OCI-LY7 (cell line): ENCODE measurements around the gene RALGAPA2. TPM values are rescaled to one million over a fixed set of nuclear protein-coding genes. Genes with fewer than 3 reads are reported as not detected.

Experiments
- BruUV-seq: library from RNA; stranded (reverse); fragments of 400-500 nt; replicated peaks from 2 replicates; lab custom pipeline; 2021; lab: Mats Ljungman, UMichigan
- CTCF ChIA-PET: fragments of 300-600 bp; sonication (Branson Sonifier 250); formaldehyde crosslinking; loops from one replicate; lab custom pipeline; 2022; ENCODE audit warnings: antibody characterized with exemption; ENCODE audit not compliant: unreplicated experiment; lab: Charles Lee
- POLR2A ChIA-PET: fragments of 300-600 bp; sonication (Branson Sonifier 250); formaldehyde crosslinking; loops from one replicate; lab custom pipeline; 2022; ENCODE audit warnings: antibody characterized with exemption; lab: Charles Lee
- DNase-seq: peaks from one replicate; pipeline ENCODE4 v3.0.0-alpha.2; 2015; ENCODE audit warnings: low spot score
- H2AFZ ChIP-seq: fragments of 200-600 bp; sonication (generic), shearing (Covaris generic); 2 replicates; pipeline ENCODE4 v1.6.1; 2014; ENCODE audit warnings: mild to moderate bottlenecking, antibody characterized with exemption, low read length, moderate library complexity
- H3K27ac ChIP-seq: fragments of 200-600 bp; sonication (generic); 2 replicates; pipeline ENCODE4 v1.5.1; 2014; ENCODE audit warnings: mixed run types, low read depth, mild to moderate bottlenecking, moderate library complexity, low read length, inconsistent platforms; ENCODE audit not compliant: poor library complexity, severe bottlenecking
- H3K36me3 ChIP-seq: fragments of 200-600 bp; sonication (generic); 2 replicates; pipeline ENCODE4 v1.6.1; 2014; ENCODE audit warnings: mild to moderate bottlenecking, antibody characterized with exemption, low read length, moderate library complexity, mixed read lengths; ENCODE audit not compliant: insufficient read depth
- H3K4me1 ChIP-seq: fragments of 200-600 bp; sonication (generic); 2 replicates; pipeline ENCODE4 v1.5.1; 2014; ENCODE audit warnings: mild to moderate bottlenecking, low read length; ENCODE audit not compliant: insufficient read depth, poor library complexity, severe bottlenecking
- H3K4me2 ChIP-seq: fragments of 200-600 bp; sonication (generic); 2 replicates; pipeline ENCODE4 v1.6.1; 2014; ENCODE audit warnings: mild to moderate bottlenecking, low read length
- H3K4me3 ChIP-seq: fragments of 200-600 bp; sonication (generic); 2 replicates; pipeline ENCODE4 v1.5.1; 2014; ENCODE audit warnings: mild to moderate bottlenecking, low read depth, low read length; ENCODE audit not compliant: poor library complexity, severe bottlenecking
- H3K79me2 ChIP-seq: fragments of 200-600 bp; sonication (generic); 2 replicates; pipeline ENCODE4 v1.6.1; 2016; ENCODE audit warnings: low read depth, mild to moderate bottlenecking, low read length, moderate library complexity, mixed read lengths; ENCODE audit not compliant: insufficient read depth
- H3K9me2 ChIP-seq: fragments of 200-600 bp; sonication (generic); 2 replicates; pipeline ENCODE4 v1.6.1; 2016; ENCODE audit warnings: mild to moderate bottlenecking, low read length, mixed read lengths; ENCODE audit not compliant: insufficient read depth
- H3K9me3 ChIP-seq: fragments of 200-600 bp; sonication (generic); 2 replicates; pipeline ENCODE4 v1.6.1; 2014; ENCODE audit warnings: mild to moderate bottlenecking, mixed run types, low read length, mixed read lengths
- H4K20me1 ChIP-seq: fragments of 200-600 bp; sonication (generic); 2 replicates; pipeline ENCODE4 v1.6.1; 2014; ENCODE audit warnings: mild to moderate bottlenecking, antibody characterized with exemption, low read length, moderate library complexity, mixed read lengths; ENCODE audit not compliant: insufficient read depth
- CTCF ChIP-seq: fragments of 200-600 bp; sonication (generic); conservative IDR thresholded peaks from 2 replicates; pipeline ENCODE4 v1.5.1; 2014; ENCODE audit warnings: mild to moderate bottlenecking, antibody characterized with exemption, low read length, moderate library complexity, mixed read lengths
- EZH2phosphoT487 ChIP-seq: fragments of 200-600 bp; sonication (generic); IDR thresholded peaks from 2 replicates; pipeline ENCODE4 v1.6.1; 2018; ENCODE audit warnings: low read depth, borderline replicate concordance, mild to moderate bottlenecking, mixed run types, antibody characterized with exemption, low read length, moderate library complexity, mixed read lengths
- intact Hi-C: fragments of 100-400 bp; cut with micrococcal nuclease; formaldehyde crosslinking; loops from one replicate; pipeline ENCODE4 v1.10.0; 2022; ENCODE audit not compliant: unreplicated experiment
- total RNA-seq, 2 experiments: library from RNA; depleted of rRNA in 1 of 2; stranded (reverse); fragments of >200 nt in 1 of 2; shearing (Covaris generic) in 1 of 2; gene quantifications; 2 replicates each; pipeline ENCODE4 v1.2.3, GENCODE V29; 2014 to 2022

RALGAPA2 gene
- total RNA-seq, 2 experiments from 2014 or later = 9.1 to 17.8 TPM

- Histone ChIP-seq H3K4me3 (no peak overlapping the region), H3K9me2 (no peaks in the 10 kb centered on the region), H3K9me3 (no peaks in the 10 kb centered on the region), H3K4me2 (no peak overlapping the region), H4K20me1 (no peaks in the 10 kb centered on the region), H3K4me1 (no peaks in the 10 kb centered on the region), H2AFZ (no peak overlapping the region), H3K79me2 (no peaks in the 10 kb centered on the region), H3K27ac (no peak overlapping the region), H3K36me3 (no peaks in the 10 kb centered on the region)
- CTCF ChIA-PET = no interaction called here
- POLR2A ChIA-PET = no interaction called here
- intact Hi-C loops = no loop called here
- no peak for DNase-seq
- no TSS peak for BruUV-seq
- TF ChIP-seq CTCF = no peak
- no peak for TF ChIP-seq EZH2phosphoT487
Measured at GRCh38 chr20:20557406-20557805, 155.0 kb downstream of the RALGAPA2 start.

DNA sequence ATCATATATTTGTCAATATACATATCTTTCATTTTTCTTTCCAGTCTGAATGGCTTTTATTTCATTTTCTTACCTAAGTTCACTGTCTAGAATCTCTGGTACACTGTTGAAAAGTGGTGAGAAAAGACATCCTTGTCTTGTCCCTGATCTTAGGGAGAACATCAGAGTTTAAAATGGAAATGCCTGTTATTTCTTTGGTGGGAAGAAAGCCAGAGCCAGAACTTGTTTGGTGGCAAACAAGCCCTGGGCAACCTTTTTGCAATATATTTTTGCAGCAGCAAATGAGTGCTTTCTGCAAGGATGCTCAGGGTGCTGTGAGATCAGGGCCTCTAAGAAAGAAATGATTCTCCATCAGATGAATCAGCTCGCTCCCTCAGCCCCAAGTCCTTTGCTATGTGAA lies 156.6 kb downstream of the RALGAPA2 start:
- no peak overlapping the region for H3K4me3 ChIP-seq
- no peaks in the 10 kb centered on the region for H4K20me1 ChIP-seq
- TF ChIP-seq CTCF = no peak
- TF ChIP-seq EZH2phosphoT487 = no peak
- H3K9me3 ChIP-seq = no peaks in the 10 kb centered on the region
- H3K27ac ChIP-seq = no peak overlapping the region
- no TSS peak for BruUV-seq
- no peak overlapping the region for H2AFZ ChIP-seq
- no peaks in the 10 kb centered on the region for H3K9me2 ChIP-seq
- H3K79me2 ChIP-seq = no peaks in the 10 kb centered on the region
- no peaks in the 10 kb centered on the region for H3K36me3 ChIP-seq
- ChIA-PET CTCF (no interaction called here), POLR2A (interaction anchor here (0.6 kb wide), 1 partner anchor 283 kb away, joined by 5 read pairs; no protein-coding TSS in a partner anchor)
- no peak overlapping the region for H3K4me2 ChIP-seq
- DNase-seq = no peak
- intact Hi-C loops = no loop called here
- no peaks in the 10 kb centered on the region for H3K4me1 ChIP-seq

- ChIA-PET POLR2A (no interaction called here), CTCF (no interaction called here)
- Histone ChIP-seq H3K27ac (no peak overlapping the region), H3K79me2 (no peaks in the 10 kb centered on the region), H3K36me3 (no peaks in the 10 kb centered on the region), H2AFZ (no peak overlapping the region), H3K9me2 (no peaks in the 10 kb centered on the region), H3K4me1 (no peaks in the 10 kb centered on the region), H3K9me3 (no peaks in the 10 kb centered on the region), H3K4me2 (no peak overlapping the region), H4K20me1 (no peaks in the 10 kb centered on the region), H3K4me3 (no peak overlapping the region)
- intact Hi-C loops = no loop called here
- no peak for DNase-seq
- TF ChIP-seq CTCF (no peak), EZH2phosphoT487 (no peak)
- no TSS peak for BruUV-seq
Measured at GRCh38 chr20:20554951-20555350, 157.5 kb downstream of the RALGAPA2 start.
